ENCODE results near the gene SCAMP5.

Gene SCAMP5

DNA sequence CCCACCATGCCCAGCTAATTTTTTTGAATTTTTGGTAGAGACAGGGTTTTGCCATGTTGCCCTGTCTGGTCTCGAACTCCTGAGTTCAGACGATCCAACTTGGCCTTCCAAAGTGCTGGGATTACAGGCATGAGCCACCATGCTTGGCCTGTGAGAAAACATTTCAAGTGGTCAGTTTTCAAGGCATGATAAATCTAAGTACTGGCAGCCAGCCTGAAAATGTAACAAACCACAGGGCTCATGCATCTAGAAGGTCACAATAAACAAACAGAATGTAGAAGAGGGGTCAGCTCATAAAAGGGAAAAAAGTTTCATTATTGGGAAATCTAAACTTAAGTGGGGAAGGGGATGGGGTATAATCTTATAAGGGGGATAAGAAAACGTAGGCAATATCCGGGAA is 68.0 kb downstream of the SCAMP5 start:
- TF ChIP-seq, protein P1, sequence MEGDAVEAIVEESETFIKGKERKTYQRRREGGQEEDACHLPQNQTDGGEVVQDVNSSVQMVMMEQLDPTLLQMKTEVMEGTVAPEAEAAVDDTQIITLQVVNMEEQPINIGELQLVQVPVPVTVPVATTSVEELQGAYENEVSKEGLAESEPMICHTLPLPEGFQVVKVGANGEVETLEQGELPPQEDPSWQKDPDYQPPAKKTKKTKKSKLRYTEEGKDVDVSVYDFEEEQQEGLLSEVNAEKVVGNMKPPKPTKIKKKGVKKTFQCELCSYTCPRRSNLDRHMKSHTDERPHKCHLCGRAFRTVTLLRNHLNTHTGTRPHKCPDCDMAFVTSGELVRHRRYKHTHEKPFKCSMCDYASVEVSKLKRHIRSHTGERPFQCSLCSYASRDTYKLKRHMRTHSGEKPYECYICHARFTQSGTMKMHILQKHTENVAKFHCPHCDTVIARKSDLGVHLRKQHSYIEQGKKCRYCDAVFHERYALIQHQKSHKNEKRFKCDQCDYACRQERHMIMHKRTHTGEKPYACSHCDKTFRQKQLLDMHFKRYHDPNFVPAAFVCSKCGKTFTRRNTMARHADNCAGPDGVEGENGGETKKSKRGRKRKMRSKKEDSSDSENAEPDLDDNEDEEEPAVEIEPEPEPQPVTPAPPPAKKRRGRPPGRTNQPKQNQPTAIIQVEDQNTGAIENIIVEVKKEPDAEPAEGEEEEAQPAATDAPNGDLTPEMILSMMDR (conservative IDR thresholded peaks at IDR 0.05), result no peak
- H3K27ac ChIP-seq, result no peak overlapping the region

DNA sequence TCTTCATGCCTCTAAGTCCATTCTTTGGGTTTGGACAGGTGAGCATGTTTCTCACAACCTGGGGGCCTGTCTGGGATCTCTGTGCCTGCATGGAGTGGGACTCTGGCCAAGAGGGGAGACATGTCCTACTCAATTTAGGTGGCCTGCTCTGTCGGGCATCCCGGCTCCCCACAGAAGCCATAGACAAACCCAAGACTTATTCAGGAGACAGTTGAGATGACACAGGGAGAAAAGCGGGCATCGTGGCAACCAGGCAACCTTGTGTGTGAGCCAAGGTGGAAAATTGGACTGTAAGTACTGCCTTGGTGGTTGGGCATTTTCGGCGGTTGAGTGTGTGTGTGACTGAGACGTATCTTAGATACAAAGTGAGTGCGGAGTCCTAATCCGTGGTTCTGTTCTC is 68.5 kb downstream of the SCAMP5 start:
- TF ChIP-seq, protein P1 (conservative IDR thresholded peaks at IDR 0.05), result no peak
- H3K27ac ChIP-seq, result no peak overlapping the region

DNA sequence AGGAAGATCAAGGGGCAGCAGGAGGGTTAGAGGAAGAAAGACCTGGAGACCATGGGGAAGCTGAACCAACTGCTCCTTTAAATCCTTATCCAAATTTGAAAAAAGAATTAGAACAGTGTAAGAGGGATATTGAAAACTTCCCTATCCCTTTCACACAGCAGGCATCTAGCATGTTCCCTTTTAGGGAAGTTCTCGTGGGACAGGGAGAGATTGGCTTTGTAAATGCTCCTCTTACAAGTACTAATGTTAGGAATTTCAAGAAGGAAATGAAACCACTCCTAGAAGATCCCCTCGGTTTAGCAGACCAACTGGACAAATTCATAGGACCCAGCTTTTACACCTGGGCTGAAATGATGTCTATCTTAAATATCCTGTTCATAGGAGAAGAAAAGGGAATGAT is 69.5 kb downstream of the SCAMP5 start:
- H3K27ac ChIP-seq, result no peak overlapping the region
- TF ChIP-seq, protein P1 (conservative IDR thresholded peaks at IDR 0.05), result no peak

DNA sequence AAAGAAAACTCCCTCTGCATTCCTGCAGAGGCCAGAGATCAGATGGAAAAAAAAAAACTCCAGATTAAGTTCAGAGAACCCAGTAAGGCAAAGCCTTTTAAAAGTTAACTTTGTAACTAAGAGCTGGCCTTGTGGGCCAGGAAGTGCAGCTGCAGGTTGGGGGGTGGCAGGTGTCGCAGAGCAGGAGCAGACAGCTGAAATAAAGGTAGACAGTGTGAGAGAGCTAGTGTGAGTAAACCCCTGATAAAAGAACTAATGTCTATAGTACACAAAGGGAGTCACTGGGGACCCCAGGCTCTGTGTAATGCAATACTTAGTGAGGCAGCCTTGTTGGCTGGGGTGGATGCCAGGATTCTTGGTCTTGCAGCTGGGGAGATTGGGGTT is 70.1 kb downstream of the SCAMP5 start:
- TF ChIP-seq, protein P1 (conservative IDR thresholded peaks at IDR 0.05), result no peak
- H3K27ac ChIP-seq, result no peak overlapping the region

DNA sequence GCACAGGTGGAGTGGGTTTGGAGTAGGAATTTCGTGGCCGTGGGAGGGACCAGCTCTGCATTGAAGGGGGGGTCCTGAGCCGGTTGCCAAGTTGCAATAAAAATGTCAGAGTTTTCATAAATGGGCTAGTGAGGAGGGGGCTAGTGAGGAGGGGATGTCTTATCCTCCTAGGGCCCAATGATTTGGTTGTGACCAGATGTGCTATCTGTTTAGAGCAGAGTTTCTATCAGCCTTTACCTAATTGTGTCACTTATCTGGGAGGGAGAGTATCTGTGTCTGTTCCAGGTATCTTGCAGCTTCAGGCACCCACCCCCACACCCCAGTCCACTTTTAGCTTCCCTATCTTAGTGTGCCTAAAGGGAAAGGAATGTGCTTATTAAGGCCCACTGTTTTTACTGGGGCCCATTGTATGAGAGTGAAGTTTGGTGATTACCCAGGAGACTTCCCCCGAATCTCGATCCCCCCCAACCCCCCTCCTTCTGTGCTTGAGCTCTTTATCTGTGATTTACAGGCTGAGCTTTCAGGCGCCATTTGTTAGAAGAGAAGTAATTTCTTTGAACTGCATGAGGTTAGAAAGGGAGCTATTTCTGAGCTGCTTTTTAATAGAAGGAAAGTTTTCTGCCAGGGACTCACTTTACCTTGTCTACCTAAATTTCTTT is 70.6 kb downstream of the SCAMP5 start:
- no peak overlapping the region for H3K27ac ChIP-seq

DNA sequence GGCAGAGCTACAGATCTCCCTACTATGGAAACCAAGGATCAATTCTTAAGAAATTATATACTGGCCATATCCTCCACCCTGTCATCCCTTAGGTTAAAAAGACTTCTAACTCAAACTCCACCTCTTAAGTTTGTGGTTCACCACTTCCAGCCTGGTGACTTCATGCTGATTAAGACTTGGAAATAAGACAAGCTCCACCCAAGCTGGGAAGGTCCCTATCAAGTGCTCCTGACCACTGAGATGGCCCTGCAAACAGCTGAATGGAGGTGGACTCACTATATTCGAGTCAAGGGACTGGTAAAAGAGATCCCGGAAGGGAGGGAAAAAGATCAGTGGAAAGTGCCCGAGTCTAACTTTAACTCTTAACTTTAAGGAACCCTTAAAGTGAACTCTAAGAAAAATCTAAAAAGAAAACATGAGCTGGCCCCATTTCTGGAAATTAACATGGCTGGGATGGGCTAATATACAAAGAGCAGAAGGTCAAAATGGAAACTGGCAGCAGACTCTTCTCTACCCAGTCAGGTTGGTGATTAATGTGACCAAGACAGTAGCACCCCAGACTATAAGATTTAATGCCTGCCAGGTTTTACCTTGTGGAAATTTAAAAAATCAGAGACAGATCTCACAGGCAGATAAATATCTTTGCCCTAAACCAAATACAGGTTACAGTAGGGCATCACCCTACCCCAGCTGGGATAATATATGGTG is 71.9 kb downstream of the SCAMP5 start:
- no peak overlapping the region for H3K27ac ChIP-seq

More for the DNA sequence above, 70.6 kb downstream of the SCAMP5 start:
- TF ChIP-seq, protein P1 (conservative IDR thresholded peaks at IDR 0.05), result no peak

DNA sequence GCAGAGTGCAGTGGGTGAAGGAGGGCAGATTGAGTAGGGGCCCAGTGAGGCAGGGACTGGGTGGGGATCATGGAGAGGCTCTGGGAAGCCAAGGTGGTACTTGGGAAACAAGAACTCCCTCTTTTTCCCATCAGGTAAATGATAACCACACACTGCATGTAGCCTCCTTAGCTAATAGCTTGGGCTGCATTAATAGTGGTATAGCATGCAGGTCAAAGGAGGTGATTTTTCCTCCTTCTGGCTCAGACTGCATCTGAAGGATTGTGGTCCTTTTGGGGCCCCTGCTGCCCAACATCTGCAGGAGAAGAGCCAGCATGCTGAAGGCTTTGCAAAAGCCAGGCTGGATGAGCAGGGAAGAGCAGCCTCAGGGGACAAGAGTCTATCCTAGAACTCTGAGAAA is 73.4 kb downstream of the SCAMP5 start:
- H3K27ac ChIP-seq, result no peak overlapping the region

More for the DNA sequence above, 71.9 kb downstream of the SCAMP5 start:
- TF ChIP-seq, protein P1 (conservative IDR thresholded peaks at IDR 0.05), result no peak

More for the DNA sequence above, 73.4 kb downstream of the SCAMP5 start:
- TF ChIP-seq, protein P1 (conservative IDR thresholded peaks at IDR 0.05), result no peak
